AG10803 (cell line): Measurements from ENCODE around the gene SPDYC.

Experiments used
- DNase-seq: peaks from one replicate; pipeline ENCODE4 v3.0.0; 2010; ENCODE audit warnings: low read depth
- H3K4me3 ChIP-seq: 2 replicates; pipeline ENCODE4 v1.5.1; 2011; ENCODE audit warnings: mild to moderate bottlenecking, low read length, control low read depth
- CTCF ChIP-seq: conservative IDR thresholded peaks from 2 replicates; pipeline ENCODE4 v1.5.1; 2011; ENCODE audit warnings: mild to moderate bottlenecking, low read length, control low read depth, inconsistent platforms

The SPDYC gene

DNA sequence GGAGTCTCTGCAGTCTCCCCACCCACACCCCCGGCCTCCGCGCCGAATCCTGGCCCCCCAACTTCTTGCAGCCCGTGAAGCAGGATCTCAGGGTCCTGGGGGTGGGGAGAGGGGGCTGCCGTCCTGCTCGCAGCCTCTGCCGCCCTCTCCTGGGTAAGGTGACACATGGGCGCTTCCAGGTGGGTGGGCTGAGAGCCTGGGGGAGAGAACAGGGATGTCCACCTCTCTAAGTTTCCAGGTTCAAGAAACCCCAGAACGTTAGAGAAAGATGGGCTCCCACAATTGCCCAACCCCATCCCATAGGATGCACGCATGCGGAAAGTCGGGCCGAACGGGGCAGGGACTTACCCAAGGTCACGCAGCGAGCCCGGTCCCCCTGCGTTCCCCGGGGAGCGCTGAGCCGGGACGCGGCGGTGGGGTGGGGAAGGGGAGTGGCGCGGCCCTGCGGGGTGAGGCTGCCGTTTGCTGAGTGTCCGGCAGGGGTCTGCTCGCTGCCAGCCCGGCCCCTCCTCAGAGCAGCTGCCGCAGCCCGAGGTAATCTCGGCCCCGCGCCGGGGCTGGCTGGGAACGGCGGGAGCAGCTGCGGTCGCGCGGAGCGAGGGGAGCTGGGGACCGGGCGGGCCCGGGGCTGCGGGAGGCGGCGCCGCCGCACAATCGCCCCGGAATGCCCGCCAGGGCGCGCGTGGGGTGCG, 11.0 kb downstream of the SPDYC start:
- DNase-seq, result peak; percentile 53

DNA sequence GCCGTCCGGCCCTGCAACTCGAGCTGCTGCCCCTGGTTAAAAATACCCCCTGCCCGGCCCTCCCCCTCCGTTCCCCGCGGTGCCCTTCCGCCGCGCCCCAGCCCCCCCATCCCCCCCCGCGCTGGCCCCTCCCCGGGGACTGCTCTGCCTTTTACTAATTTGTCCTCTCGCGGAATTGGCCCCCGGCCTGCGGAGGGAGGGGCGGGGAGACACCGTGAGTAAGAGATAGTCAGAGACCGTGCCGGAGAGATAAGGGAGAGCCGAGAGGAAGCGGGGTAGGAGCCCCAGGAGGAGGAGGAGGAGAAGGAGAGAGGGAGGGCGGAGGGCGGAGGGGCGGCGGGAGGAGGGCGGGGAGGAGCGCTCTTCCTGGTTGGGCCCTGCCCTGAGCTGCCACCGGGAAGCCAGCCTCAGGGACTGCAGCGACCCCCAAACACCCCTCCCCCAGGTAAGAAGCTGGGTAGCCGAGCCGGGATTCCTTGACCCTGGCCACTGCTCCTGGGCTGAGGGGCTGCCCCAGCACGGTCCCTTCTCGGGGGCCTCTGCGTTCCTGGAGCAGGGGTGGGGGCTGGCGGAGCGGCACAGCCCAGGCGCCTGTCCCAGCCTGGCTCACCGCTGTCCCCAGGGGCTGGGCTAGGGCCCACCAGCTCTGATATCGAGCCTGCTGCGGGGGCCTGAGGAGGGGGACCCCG, 11.7 kb downstream of the SPDYC start, which contains the start of gene CAPN1:
CAPN1 (plus strand) TSS at position 360 of the 689 bp plus-strand sequence. CDS start 774 bp downstream, outside the sequence.
- peak; percentile 76 for DNase-seq
- peak within 1 kb of the TSS; percentile 91 for H3K4me3 ChIP-seq
- TF ChIP-seq CTCF, result no peak

More for the DNA sequence above, 11.0 kb downstream of the SPDYC start:
- peak; percentile 30; the same call in 1 of the 2 replicates for TF ChIP-seq CTCF
- H3K4me3 ChIP-seq, result peak overlapping the region; percentile 91

GRCh38 chr11:65182258-65183170, 12.5 kb downstream of the SPDYC start:
- peak; percentile 18 for DNase-seq
- peak overlapping the region; percentile 91 for H3K4me3 ChIP-seq
- TF ChIP-seq CTCF, result no peak

- peak overlapping the region; percentile 91 for H3K4me3 ChIP-seq
- TF ChIP-seq CTCF, result no peak
Observed at GRCh38 chr11:65183201-65183891, 13.3 kb downstream of the SPDYC start.

DNA sequence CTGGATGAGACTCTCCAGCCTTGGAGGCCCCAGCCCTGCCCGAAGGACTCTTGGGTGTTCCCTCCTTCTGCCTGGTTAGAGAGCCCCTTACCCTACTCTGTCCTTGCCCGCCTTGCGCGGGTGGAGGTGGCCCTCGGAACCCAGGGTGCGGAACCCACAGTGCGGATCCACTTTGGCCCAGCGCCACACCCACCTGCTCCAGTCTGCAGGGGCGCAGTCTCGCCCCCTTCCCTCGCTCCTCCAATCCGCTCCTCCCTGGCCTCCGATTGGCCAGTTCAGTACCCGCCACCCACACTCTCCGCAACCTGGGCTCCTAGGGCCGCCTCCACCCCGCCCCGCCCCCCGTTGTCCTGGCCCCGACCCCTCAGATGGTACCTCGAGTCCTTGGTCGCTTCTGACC, 14.1 kb downstream of the SPDYC start:
- no peak for TF ChIP-seq CTCF
- no peak for DNase-seq
- H3K4me3 ChIP-seq, result no peak overlapping the region; the same call in 1 of the 2 replicates

More at GRCh38 chr11:65183201-65183891, 13.3 kb downstream of the SPDYC start:
- no peak for DNase-seq

DNA sequence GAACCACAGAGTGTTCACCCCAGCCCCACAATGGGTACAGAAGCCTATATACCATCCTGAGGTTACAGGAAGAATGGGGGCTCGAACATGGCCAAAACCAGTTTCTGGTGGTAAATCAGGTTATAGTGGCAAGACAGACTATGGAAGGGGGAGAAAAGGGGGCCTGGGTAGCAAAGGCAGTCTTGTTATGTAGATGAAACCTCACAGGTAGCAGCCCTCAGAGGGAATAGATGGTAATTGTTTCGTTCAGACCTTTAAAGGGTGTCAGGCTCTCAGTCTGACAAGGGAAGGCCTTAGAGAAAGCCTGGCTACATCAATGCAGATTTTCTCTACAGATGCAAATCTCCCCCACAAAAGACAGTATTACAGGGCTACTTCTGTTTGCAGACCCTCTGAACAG, 15.1 kb downstream of the SPDYC start:
- no peak for TF ChIP-seq CTCF
- no peak overlapping the region for H3K4me3 ChIP-seq
- no peak for DNase-seq
